ENCODE measurements around the gene ACTL8.
A peak's percentile ranks its signal among the peaks of the same experiment; 100 is the strongest.

The ACTL8 gene

DNA sequence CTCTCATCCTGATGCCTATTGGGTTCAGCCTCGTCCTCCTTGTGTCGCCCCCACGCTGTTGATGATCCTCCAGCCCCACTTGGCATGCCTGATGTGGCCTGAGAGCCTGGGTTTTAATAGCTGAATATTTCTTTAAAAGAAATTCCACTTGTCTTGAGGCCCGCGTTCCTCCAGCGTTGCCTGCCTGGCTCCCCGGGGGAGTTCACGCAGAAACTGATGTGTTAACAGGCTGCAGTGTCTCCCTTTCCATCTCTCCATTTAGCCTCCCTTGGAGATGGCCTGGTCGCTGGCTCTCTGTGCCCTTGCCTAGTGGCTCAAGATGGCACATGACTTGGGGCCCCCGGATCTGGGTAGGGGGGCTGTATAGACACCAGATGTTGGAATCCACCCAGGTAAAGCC, 9.5 kb downstream of the ACTL8 start:
- Histone ChIP-seq H2BK5ac (ENCODE audit: low read length) (no peak overlapping the region), H3K79me1 (ENCODE audit: low read depth, low read length) (no peaks in the 10 kb centered on the region), H3K27ac (replicated peaks; ENCODE audit: low read length) (no peak overlapping the region), H4K8ac (ENCODE audit: low read depth, low read length) (no peak overlapping the region), H3K23ac (ENCODE audit: low read depth, low read length, poor library complexity) (no peak overlapping the region), H4K91ac (ENCODE audit: low read depth, low read length, poor library complexity) (no peak overlapping the region), H3K4ac (ENCODE audit: low read length) (no peak overlapping the region), H3K9ac (ENCODE audit: low read depth, low read length, poor library complexity) (no peak overlapping the region), H2BK120ac (ENCODE audit: low read depth, low read length) (no peak overlapping the region), H3K14ac (ENCODE audit: low read length) (no peak overlapping the region), H3K9me3 (replicated peaks in 1 of 2; ENCODE audit: control insufficient read depth in 2 of 2, insufficient read depth in 1 of 2, low read depth in 1 of 2, low read length in 2 of 2) (peaks cover 3 to 4% of the 10 kb centered on the region in 2 donors), H3K36me3 (replicated peaks in 1 of 2; ENCODE audit: control insufficient read depth in 2 of 2, insufficient read depth in 2 of 2, low read length in 2 of 2) (no peaks in the 10 kb centered on the region), H2AK5ac (ENCODE audit: low read depth, low read length) (peak overlapping the region; percentile 53), H2BK15ac (ENCODE audit: low read length) (peak overlapping the region; percentile 34), H3K4me3 (ENCODE audit: low read length in 2 of 2) (no peak overlapping the region), H2AFZ (ENCODE audit: low read length) (no peak overlapping the region), H3K27me3 (ENCODE audit: control insufficient read depth in 3 of 3, insufficient read depth in 3 of 3, low read depth in 1 of 3, low read length in 3 of 3) (peaks cover 0 to 26% (median 0%) of the 10 kb centered on the region in 3 experiments), H3K4me2 (ENCODE audit: insufficient read depth, low read length, poor library complexity, severe bottlenecking) (no peak overlapping the region), H3K18ac (ENCODE audit: low read length) (no peak overlapping the region), H2BK12ac (ENCODE audit: low read length) (no peak overlapping the region), H3K4me1 (ENCODE audit: control insufficient read depth in 2 of 2, insufficient read depth in 1 of 2, low read depth in 1 of 2, low read length in 2 of 2) (peaks cover 0 to 11% of the 10 kb centered on the region in 2 donors)
- WGBS, 2 donors (ENCODE audit: extremely low coverage in 2 of 2, insufficient read length in 2 of 2, insufficient replicate concordance in 1 of 2) = no CpG with 5 or more reads among the region's 10 CpGs
- DNase-seq (ENCODE audit: low spot score) = no peak

- Histone ChIP-seq H3K79me1 (ENCODE audit: low read depth, low read length) (no peaks in the 10 kb centered on the region), H3K14ac (ENCODE audit: low read length) (no peak overlapping the region), H2BK15ac (ENCODE audit: low read length) (no peak overlapping the region), H3K4ac (ENCODE audit: low read length) (no peak overlapping the region), H3K36me3 (replicated peaks in 1 of 2; ENCODE audit: control insufficient read depth in 2 of 2, insufficient read depth in 2 of 2, low read length in 2 of 2) (no peaks in the 10 kb centered on the region), H2AFZ (ENCODE audit: low read length) (no peak overlapping the region), H3K27me3 (ENCODE audit: control insufficient read depth in 3 of 3, insufficient read depth in 3 of 3, low read depth in 1 of 3, low read length in 3 of 3) (peaks cover 0 to 32% (median 0%) of the 10 kb centered on the region in 3 experiments), H3K4me1 (ENCODE audit: control insufficient read depth in 2 of 2, insufficient read depth in 1 of 2, low read depth in 1 of 2, low read length in 2 of 2) (peaks cover 0 to 11% of the 10 kb centered on the region in 2 donors), H3K18ac (ENCODE audit: low read length) (no peak overlapping the region), H3K4me3 (ENCODE audit: low read length in 2 of 2) (no peak overlapping the region), H3K23ac (ENCODE audit: low read depth, low read length, poor library complexity) (no peak overlapping the region), H2BK12ac (ENCODE audit: low read length) (no peak overlapping the region), H4K8ac (ENCODE audit: low read depth, low read length) (no peak overlapping the region), H3K9me3 (replicated peaks in 1 of 2; ENCODE audit: control insufficient read depth in 2 of 2, insufficient read depth in 1 of 2, low read depth in 1 of 2, low read length in 2 of 2) (no peaks in the 10 kb centered on the region), H2BK120ac (ENCODE audit: low read depth, low read length) (no peak overlapping the region), H3K4me2 (ENCODE audit: insufficient read depth, low read length, poor library complexity, severe bottlenecking) (no peak overlapping the region), H4K91ac (ENCODE audit: low read depth, low read length, poor library complexity) (no peak overlapping the region), H2BK5ac (ENCODE audit: low read length) (no peak overlapping the region), H3K27ac (replicated peaks; ENCODE audit: low read length) (no peak overlapping the region), H3K9ac (ENCODE audit: low read depth, low read length, poor library complexity) (no peak overlapping the region), H2AK5ac (ENCODE audit: low read depth, low read length) (no peak overlapping the region)
- no CpG with 5 or more reads among the region's 16 CpGs for WGBS, 2 donors (ENCODE audit: extremely low coverage in 2 of 2, insufficient read length in 2 of 2, insufficient replicate concordance in 1 of 2)
- DNase-seq (ENCODE audit: low spot score) = no peak
These were observed 10.6 kb downstream of the ACTL8 start for GRCh38 chr1:17765444-17766411.

GRCh38 chr1:17768651-17769241, 13.6 kb downstream of the ACTL8 start:
- H3K14ac ChIP-seq (ENCODE audit: low read length) = no peak overlapping the region
- peaks cover 0 to 19% of the 10 kb centered on the region in 2 donors for H3K4me1 ChIP-seq (ENCODE audit: control insufficient read depth in 2 of 2, insufficient read depth in 1 of 2, low read depth in 1 of 2, low read length in 2 of 2)
- H3K4me3 ChIP-seq (ENCODE audit: low read length in 2 of 2) = no peak overlapping the region
- H4K91ac ChIP-seq (ENCODE audit: low read depth, low read length, poor library complexity) = no peak overlapping the region
- peaks cover 0 to 54% (median 0%) of the 10 kb centered on the region in 3 experiments for H3K27me3 ChIP-seq (ENCODE audit: control insufficient read depth in 3 of 3, insufficient read depth in 3 of 3, low read depth in 1 of 3, low read length in 3 of 3)
- no peak overlapping the region for H3K4ac ChIP-seq (ENCODE audit: low read length)
- H2AFZ ChIP-seq (ENCODE audit: low read length) = no peak overlapping the region
- no peaks in the 10 kb centered on the region for H3K9me3 ChIP-seq (replicated peaks in 1 of 2; ENCODE audit: control insufficient read depth in 2 of 2, insufficient read depth in 1 of 2, low read depth in 1 of 2, low read length in 2 of 2)
- H3K4me2 ChIP-seq (ENCODE audit: insufficient read depth, low read length, poor library complexity, severe bottlenecking) = no peak overlapping the region
- no peaks in the 10 kb centered on the region for H3K79me1 ChIP-seq (ENCODE audit: low read depth, low read length)
- no peak overlapping the region for H3K23ac ChIP-seq (ENCODE audit: low read depth, low read length, poor library complexity)
- no peak overlapping the region for H2BK120ac ChIP-seq (ENCODE audit: low read depth, low read length)
- no peak overlapping the region for H3K27ac ChIP-seq (replicated peaks; ENCODE audit: low read length)
- no peak overlapping the region for H2BK15ac ChIP-seq (ENCODE audit: low read length)
- no peak for DNase-seq (ENCODE audit: low spot score)
- no CpG with 5 or more reads among the region's 10 CpGs for WGBS, 2 donors (ENCODE audit: extremely low coverage in 2 of 2, insufficient read length in 2 of 2, insufficient replicate concordance in 1 of 2)
- no peak overlapping the region for H2AK5ac ChIP-seq (ENCODE audit: low read depth, low read length)
- H3K18ac ChIP-seq (ENCODE audit: low read length) = peak overlapping the region; percentile 7
- H3K9ac ChIP-seq (ENCODE audit: low read depth, low read length, poor library complexity) = no peak overlapping the region
- no peak overlapping the region for H2BK12ac ChIP-seq (ENCODE audit: low read length)
- no peak overlapping the region for H4K8ac ChIP-seq (ENCODE audit: low read depth, low read length)
- no peak overlapping the region for H2BK5ac ChIP-seq (ENCODE audit: low read length)
- no peaks in the 10 kb centered on the region for H3K36me3 ChIP-seq (replicated peaks in 1 of 2; ENCODE audit: control insufficient read depth in 2 of 2, insufficient read depth in 2 of 2, low read length in 2 of 2)

DNA sequence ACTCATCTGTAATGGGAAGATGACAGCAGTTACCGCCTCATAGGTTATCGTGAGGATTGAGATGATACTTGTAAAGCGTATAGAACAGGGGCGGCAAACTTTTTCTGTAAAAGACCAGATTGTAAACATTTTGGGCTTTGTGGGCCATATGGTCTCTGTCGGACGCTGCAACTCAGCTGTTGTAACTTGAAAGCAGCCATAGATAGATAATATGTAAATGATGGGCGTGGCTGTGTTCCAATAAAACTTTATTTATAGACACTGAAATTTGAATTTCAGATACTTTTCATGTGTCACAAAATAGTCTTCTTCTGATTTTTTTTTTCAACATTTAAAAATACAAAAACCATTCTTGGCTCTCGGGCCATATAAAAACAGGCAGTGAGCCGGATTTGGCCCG, 15.8 kb downstream of the ACTL8 start:
- no peak overlapping the region for H3K4me3 ChIP-seq (ENCODE audit: low read length in 2 of 2)
- no peak overlapping the region for H2AFZ ChIP-seq (ENCODE audit: low read length)
- no peak overlapping the region for H3K18ac ChIP-seq (ENCODE audit: low read length)
- H3K79me1 ChIP-seq (ENCODE audit: low read depth, low read length) = no peaks in the 10 kb centered on the region
- H2AK5ac ChIP-seq (ENCODE audit: low read depth, low read length) = no peak overlapping the region
- H3K4me2 ChIP-seq (ENCODE audit: insufficient read depth, low read length, poor library complexity, severe bottlenecking) = no peak overlapping the region
- H3K9me3 ChIP-seq (replicated peaks in 1 of 2; ENCODE audit: control insufficient read depth in 2 of 2, insufficient read depth in 1 of 2, low read depth in 1 of 2, low read length in 2 of 2) = no peaks in the 10 kb centered on the region
- H4K91ac ChIP-seq (ENCODE audit: low read depth, low read length, poor library complexity) = no peak overlapping the region
- H3K14ac ChIP-seq (ENCODE audit: low read length) = no peak overlapping the region
- H3K23ac ChIP-seq (ENCODE audit: low read depth, low read length, poor library complexity) = no peak overlapping the region
- H3K36me3 ChIP-seq (replicated peaks in 1 of 2; ENCODE audit: control insufficient read depth in 2 of 2, insufficient read depth in 2 of 2, low read length in 2 of 2) = no peaks in the 10 kb centered on the region
- no peak overlapping the region for H2BK5ac ChIP-seq (ENCODE audit: low read length)
- H2BK15ac ChIP-seq (ENCODE audit: low read length) = no peak overlapping the region
- H4K8ac ChIP-seq (ENCODE audit: low read depth, low read length) = no peak overlapping the region
- WGBS, 2 donors (ENCODE audit: extremely low coverage in 2 of 2, insufficient read length in 2 of 2, insufficient replicate concordance in 1 of 2) = no CpG with 5 or more reads among the region's 10 CpGs
- H3K9ac ChIP-seq (ENCODE audit: low read depth, low read length, poor library complexity) = no peak overlapping the region
- H3K4me1 ChIP-seq (ENCODE audit: control insufficient read depth in 2 of 2, insufficient read depth in 1 of 2, low read depth in 1 of 2, low read length in 2 of 2) = peaks cover 0 to 23% of the 10 kb centered on the region in 2 donors
- no peak overlapping the region for H2BK12ac ChIP-seq (ENCODE audit: low read length)
- H3K4ac ChIP-seq (ENCODE audit: low read length) = no peak overlapping the region
- no peak overlapping the region for H3K27ac ChIP-seq (replicated peaks; ENCODE audit: low read length)
- H3K27me3 ChIP-seq (ENCODE audit: control insufficient read depth in 3 of 3, insufficient read depth in 3 of 3, low read depth in 1 of 3, low read length in 3 of 3) = peaks cover 0 to 57% (median 0%) of the 10 kb centered on the region in 3 experiments
- no peak for DNase-seq (ENCODE audit: low spot score)
- no peak overlapping the region for H2BK120ac ChIP-seq (ENCODE audit: low read depth, low read length)

All from neuronal stem cell (in vitro differentiated cells).